SW 1271 (cell line): ENCODE measurements around the gene ATP2A2.

Source experiments
- DNase-seq, 2 experiments: peaks; one replicate each; lab custom pipeline; 2025; lab: John Stamatoyannopoulos, UW

Gene ATP2A2

GRCh38 chr12:110262442-110263388 is 18.3 kb upstream of the ATP2A2 start:
- no peak for DNase-seq

- no peak for DNase-seq
Measured at GRCh38 chr12:110266381-110266960, 14.6 kb upstream of the ATP2A2 start.

- no peak for DNase-seq
Measured at GRCh38 chr12:110266980-110267620, 13.9 kb upstream of the ATP2A2 start.

- DNase-seq: peak in 1 of 2 experiments; percentile 48
Measured at GRCh38 chr12:110269622-110270124, 11.4 kb upstream of the ATP2A2 start.

- DNase-seq: no peak
Measured at GRCh38 chr12:110270125-110270962, 10.7 kb upstream of the ATP2A2 start.

GRCh38 chr12:110271015-110271414 is 10.0 kb upstream of the ATP2A2 start:
- DNase-seq: no peak

GRCh38 chr12:110277530-110278254 is 3.4 kb upstream of the ATP2A2 start:
- DNase-seq: no peak

- DNase-seq: no peak
Measured at GRCh38 chr12:110278255-110278536, 2.9 kb upstream of the ATP2A2 start.

GRCh38 chr12:110279566-110280375 is 1.3 kb upstream of the ATP2A2 start:
- no peak for DNase-seq

GRCh38 chr12:110280392-110280778 is 662 bp upstream of the ATP2A2 start:
- peak in 1 of 2 experiments; percentile 62 for DNase-seq

GRCh38 chr12:110281549-110282299 is 677 bp downstream of the ATP2A2 start:
- peak in 1 of 2 experiments; percentile 21 for DNase-seq

GRCh38 chr12:110282300-110282860 is 1.3 kb downstream of the ATP2A2 start:
- DNase-seq: peak in 1 of 2 experiments; percentile 48

- DNase-seq: peak in 1 of 2 experiments; percentile 43
Measured at GRCh38 chr12:110282956-110283817, 2.1 kb downstream of the ATP2A2 start.

- DNase-seq: no peak
Measured at GRCh38 chr12:110284597-110284996, 3.5 kb downstream of the ATP2A2 start.

GRCh38 chr12:110286623-110287022 is 5.6 kb downstream of the ATP2A2 start:
- no peak for DNase-seq

- DNase-seq: no peak
Measured at GRCh38 chr12:110287986-110288385, 6.9 kb downstream of the ATP2A2 start.

- no peak for DNase-seq
Measured at GRCh38 chr12:110289044-110289710, 8.1 kb downstream of the ATP2A2 start.

GRCh38 chr12:110289711-110290078 is 8.6 kb downstream of the ATP2A2 start:
- DNase-seq: no peak
